ENCODE data around the gene CUL1.
"Not testable (repeated sequence)": the region's sequence is repeated elsewhere in the genome, so short reads cannot be mapped to it uniquely, and the experiment has no call there.

CUL1 gene

DNA sequence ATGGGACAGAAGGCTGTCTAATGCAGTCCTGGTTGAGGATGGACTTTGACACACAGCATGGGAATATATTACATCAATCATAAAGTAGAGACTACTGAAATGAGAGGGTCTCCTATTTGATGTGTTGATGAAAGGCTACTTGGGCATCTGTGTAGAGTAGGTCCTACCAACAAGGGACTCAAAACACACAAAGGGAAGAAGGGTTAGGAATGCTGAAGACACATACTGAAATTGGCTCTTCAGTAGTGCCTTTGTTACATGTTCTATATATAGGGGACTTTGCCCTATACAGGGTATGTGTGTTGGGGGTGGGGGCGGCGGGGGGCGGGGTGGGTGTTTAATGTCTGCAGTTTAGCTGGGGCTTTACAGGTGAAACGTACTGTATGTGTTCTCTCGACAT lies 7.7 kb downstream of the CUL1 start:
- Histone ChIP-seq H3K27me3 (ENCODE audit: low read depth, low read length) (no peaks in the 10 kb centered on the region), H3K4me1 (ENCODE audit: control insufficient read depth in 1 of 2, insufficient read depth in 2 of 2, low read length in 2 of 2) (peaks cover 11 to 60% of the 10 kb centered on the region in 2 donors), H3K27ac (ENCODE audit: low read length) (no peak overlapping the region), H3K36me3 (ENCODE audit: control insufficient read depth in 1 of 2, insufficient read depth in 2 of 2, low read length in 2 of 2) (no peaks in the 10 kb centered on the region), H3K4me3 (ENCODE audit: low read depth in 1 of 2, low read length in 2 of 2) (no peak overlapping the region), H3K9me3 (ENCODE audit: control insufficient read depth in 1 of 2, low read length in 2 of 2) (no peaks in the 10 kb centered on the region)

DNA sequence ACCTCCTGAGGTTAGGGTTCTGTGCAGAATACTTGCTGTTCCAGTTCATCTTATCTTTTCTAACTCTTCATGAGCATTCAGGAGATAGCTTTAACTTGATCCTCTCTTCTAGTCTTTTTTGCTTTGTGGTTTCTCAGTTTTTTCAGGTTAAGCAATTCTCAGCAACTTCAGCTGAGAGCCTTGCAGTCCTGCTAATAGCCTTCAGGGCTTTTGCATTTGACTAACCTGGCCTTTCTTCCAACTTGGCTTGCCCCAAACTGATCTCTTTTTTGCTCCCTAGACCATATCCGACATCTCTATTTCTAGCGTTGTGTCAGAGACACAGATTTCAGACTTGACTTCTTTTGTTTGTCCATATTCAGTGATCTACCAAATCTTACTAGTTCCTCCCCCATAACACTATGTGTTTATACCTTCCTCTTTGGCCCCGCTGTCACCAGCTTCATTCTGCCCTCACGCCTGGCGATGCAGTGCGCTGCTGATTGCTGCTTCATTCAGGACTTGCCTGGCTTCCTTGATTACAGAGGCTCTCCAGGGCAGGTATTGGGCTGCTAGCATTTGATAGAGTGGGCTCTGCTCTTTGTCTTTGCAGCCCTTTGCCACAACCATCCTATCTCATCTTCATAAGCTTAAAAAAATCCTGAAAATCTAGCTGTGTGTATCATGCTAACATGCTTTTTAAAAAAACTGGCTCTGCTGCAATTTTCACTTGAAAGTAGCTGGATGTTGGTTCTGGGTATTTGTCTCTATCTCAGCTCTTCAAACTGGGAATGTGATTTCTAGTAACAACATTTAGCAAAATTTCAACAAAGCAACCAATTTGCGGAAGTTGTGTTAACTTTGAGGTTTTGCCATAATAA lies 9.6 kb downstream of the CUL1 start:
- H3K27me3 ChIP-seq (ENCODE audit: low read depth, low read length) = no peaks in the 10 kb centered on the region
- no peak overlapping the region for H3K27ac ChIP-seq (ENCODE audit: low read length)
- H3K4me1 ChIP-seq (ENCODE audit: control insufficient read depth in 1 of 2, insufficient read depth in 2 of 2, low read length in 2 of 2) = peaks cover 6 to 62% of the 10 kb centered on the region in 2 donors
- no peaks in the 10 kb centered on the region for H3K36me3 ChIP-seq (ENCODE audit: control insufficient read depth in 1 of 2, insufficient read depth in 2 of 2, low read length in 2 of 2)
- H3K9me3 ChIP-seq (ENCODE audit: control insufficient read depth in 1 of 2, low read length in 2 of 2) = no peaks in the 10 kb centered on the region
- H3K4me3 ChIP-seq (ENCODE audit: low read depth in 1 of 2, low read length in 2 of 2) = no peak overlapping the region

DNA sequence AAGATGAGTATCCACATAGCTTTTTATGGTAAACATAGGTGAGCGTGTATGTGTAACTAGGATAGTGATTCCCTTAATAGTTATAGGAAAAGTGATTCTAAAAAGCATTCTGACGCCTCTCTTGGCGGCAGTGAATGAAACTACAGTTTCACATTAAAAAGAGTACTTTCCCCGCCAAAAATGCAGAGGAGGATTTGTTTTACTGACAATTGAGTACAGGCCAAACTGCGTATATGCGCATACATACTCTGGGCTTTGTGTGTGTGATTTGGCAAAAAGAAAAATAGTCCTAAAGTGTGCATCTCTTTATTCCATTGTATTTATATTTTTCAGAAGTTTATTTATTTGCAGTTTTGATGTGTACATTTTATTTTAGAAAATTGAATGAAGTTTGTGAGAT lies 10.3 kb downstream of the CUL1 start:
- H3K36me3 ChIP-seq (ENCODE audit: control insufficient read depth in 1 of 2, insufficient read depth in 2 of 2, low read length in 2 of 2) = no peaks in the 10 kb centered on the region
- H3K4me1 ChIP-seq (ENCODE audit: control insufficient read depth in 1 of 2, insufficient read depth in 2 of 2, low read length in 2 of 2) = peaks cover 6 to 56% of the 10 kb centered on the region in 2 donors
- no peaks in the 10 kb centered on the region for H3K9me3 ChIP-seq (ENCODE audit: control insufficient read depth in 1 of 2, low read length in 2 of 2)
- H3K27me3 ChIP-seq (ENCODE audit: low read depth, low read length) = no peaks in the 10 kb centered on the region
- no peak overlapping the region for H3K4me3 ChIP-seq (ENCODE audit: low read depth in 1 of 2, low read length in 2 of 2)
- no peak overlapping the region for H3K27ac ChIP-seq (ENCODE audit: low read length)

DNA sequence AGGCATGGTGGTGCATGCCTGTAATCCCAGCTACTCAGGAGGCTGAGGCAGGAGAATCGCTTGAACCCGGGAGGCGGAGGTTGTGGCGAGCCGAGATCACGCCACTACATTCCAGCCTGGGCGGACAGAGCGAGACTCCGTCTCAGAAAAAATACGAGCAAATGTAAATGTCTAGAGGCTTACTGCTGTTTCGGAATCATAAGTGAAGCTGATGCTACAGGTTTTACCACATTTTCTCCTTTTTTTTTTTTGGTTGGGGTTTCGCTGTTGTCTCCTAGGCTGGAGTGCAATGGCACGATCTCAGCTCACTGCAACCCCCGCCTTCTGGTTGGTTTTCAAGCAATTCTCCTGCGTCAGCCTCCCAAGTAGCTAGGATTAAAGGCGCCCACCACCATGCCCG lies 11.7 kb downstream of the CUL1 start:
- not testable (repeated sequence) for H3K36me3 ChIP-seq (ENCODE audit: control insufficient read depth in 1 of 2, insufficient read depth in 2 of 2, low read length in 2 of 2); H3K27ac ChIP-seq (ENCODE audit: low read length); H3K27me3 ChIP-seq (ENCODE audit: low read depth, low read length); H3K9me3 ChIP-seq (ENCODE audit: control insufficient read depth in 1 of 2, low read length in 2 of 2); H3K4me3 ChIP-seq (ENCODE audit: low read depth in 1 of 2, low read length in 2 of 2)
- peaks cover 0 to 48% of the 10 kb centered on the region in 2 donors for H3K4me1 ChIP-seq (ENCODE audit: control insufficient read depth in 1 of 2, insufficient read depth in 2 of 2, low read length in 2 of 2)

DNA sequence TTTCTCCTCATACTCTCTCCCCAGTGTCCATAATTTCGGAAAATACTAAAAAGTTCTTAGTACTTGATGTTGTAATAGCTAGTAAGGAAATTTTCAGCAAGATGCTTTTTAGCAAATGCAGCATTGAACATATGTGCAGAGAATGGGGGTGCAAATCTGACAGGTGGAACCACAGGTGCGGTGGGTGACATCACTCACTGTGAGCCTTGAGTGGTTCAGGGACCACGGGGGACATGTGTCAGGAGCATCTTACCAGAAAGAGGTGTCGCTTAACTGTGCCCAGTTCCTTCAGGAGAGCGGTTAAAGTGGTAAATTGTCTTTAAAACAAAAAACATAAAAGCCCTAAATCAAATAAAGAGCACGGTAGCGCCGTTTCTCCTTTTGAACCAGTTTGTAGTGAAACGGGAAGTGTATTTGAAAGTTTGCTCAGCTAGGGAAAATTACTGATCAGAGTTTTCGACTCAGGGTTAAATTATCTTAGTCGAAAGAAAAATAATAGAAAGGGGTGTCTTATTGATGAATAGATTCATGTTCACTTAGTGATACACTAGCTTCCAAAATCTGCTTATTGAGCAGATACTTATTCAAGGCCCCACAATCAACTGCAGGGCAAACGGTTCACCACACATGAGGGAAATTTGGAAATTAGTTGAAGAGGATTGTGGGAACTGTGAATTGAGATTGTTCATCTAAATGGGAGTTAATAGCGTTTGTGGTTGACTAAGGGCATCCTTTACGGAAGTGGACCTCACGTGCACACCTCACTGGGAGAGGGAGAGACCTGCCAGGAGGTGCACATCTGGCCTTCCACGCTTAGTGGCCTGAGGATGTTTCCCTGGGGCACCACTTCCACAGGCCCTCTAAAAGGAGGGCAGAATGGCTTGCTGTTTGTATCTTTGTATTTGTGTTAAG lies 12.7 kb downstream of the CUL1 start:
- Histone ChIP-seq H3K4me1 (ENCODE audit: control insufficient read depth in 1 of 2, insufficient read depth in 2 of 2, low read length in 2 of 2) (peaks cover 0 to 45% of the 10 kb centered on the region in 2 donors), H3K9me3 (ENCODE audit: control insufficient read depth in 1 of 2, low read length in 2 of 2) (no peaks in the 10 kb centered on the region), H3K27me3 (ENCODE audit: low read depth, low read length) (no peaks in the 10 kb centered on the region), H3K4me3 (ENCODE audit: low read depth in 1 of 2, low read length in 2 of 2) (no peak overlapping the region), H3K27ac (ENCODE audit: low read length) (no peak overlapping the region), H3K36me3 (ENCODE audit: control insufficient read depth in 1 of 2, insufficient read depth in 2 of 2, low read length in 2 of 2) (no peaks in the 10 kb centered on the region)

DNA sequence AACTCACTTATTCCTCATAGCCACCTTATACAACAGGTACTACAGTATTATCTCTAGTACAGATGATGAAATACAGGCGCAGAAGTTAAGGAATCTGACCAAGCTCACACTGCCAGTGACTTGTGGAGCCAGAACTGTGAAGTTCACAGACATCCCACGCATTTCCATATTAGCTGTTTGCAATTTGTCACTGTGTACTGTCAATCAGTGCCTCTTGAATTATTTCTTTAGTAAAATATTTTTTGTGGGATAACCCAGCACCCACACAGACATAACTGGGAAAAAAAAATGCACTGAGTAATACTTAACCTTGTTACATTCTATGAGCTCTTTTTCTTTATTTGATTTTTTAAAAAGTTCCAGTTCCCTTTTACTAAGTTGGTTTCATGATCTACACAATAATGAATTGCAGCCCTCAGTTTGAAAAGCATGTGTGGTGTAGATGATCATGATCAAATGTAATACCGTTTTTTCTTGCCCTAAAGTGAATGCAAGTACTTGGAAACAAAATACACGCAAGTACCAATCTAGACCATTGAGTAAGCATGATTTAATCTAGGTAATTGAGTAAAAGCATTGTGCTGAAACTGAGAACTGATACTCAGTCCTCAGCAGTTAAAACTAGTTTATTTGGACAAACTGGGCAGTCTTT lies 14.1 kb downstream of the CUL1 start:
- no peaks in the 10 kb centered on the region for H3K9me3 ChIP-seq (ENCODE audit: control insufficient read depth in 1 of 2, low read length in 2 of 2)
- no peak overlapping the region for H3K27ac ChIP-seq (ENCODE audit: low read length)
- no peaks in the 10 kb centered on the region for H3K36me3 ChIP-seq (ENCODE audit: control insufficient read depth in 1 of 2, insufficient read depth in 2 of 2, low read length in 2 of 2)
- H3K27me3 ChIP-seq (ENCODE audit: low read depth, low read length) = no peaks in the 10 kb centered on the region
- H3K4me3 ChIP-seq (ENCODE audit: low read depth in 1 of 2, low read length in 2 of 2) = no peak overlapping the region
- peaks cover 0 to 45% of the 10 kb centered on the region in 2 donors for H3K4me1 ChIP-seq (ENCODE audit: control insufficient read depth in 1 of 2, insufficient read depth in 2 of 2, low read length in 2 of 2)

DNA sequence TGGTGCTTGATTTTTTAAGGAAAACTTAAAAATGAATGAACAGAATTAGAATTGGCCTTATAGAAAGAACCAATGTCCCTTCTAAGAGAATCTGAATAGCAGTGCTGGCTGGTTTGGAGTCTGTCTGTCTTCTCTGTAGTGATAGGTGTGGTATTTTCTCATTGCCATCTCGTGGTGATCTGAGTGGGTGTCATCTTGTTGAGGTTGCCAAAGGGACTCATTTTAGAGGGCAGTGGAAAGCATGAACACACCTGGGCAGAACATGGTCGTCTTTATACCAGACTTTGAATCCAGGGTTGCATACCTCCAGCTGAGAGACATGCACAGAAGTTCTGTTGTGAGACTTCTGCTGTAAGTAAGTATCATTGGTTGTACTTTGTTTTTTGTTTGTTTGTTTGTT lies 15.8 kb downstream of the CUL1 start:
- peaks cover 0 to 39% of the 10 kb centered on the region in 2 donors for H3K4me1 ChIP-seq (ENCODE audit: control insufficient read depth in 1 of 2, insufficient read depth in 2 of 2, low read length in 2 of 2)
- no peak overlapping the region for H3K4me3 ChIP-seq (ENCODE audit: low read depth in 1 of 2, low read length in 2 of 2)
- no peak overlapping the region for H3K27ac ChIP-seq (ENCODE audit: low read length)
- no peaks in the 10 kb centered on the region for H3K36me3 ChIP-seq (ENCODE audit: control insufficient read depth in 1 of 2, insufficient read depth in 2 of 2, low read length in 2 of 2)
- H3K27me3 ChIP-seq (ENCODE audit: low read depth, low read length) = no peaks in the 10 kb centered on the region
- no peaks in the 10 kb centered on the region for H3K9me3 ChIP-seq (ENCODE audit: control insufficient read depth in 1 of 2, low read length in 2 of 2)

DNA sequence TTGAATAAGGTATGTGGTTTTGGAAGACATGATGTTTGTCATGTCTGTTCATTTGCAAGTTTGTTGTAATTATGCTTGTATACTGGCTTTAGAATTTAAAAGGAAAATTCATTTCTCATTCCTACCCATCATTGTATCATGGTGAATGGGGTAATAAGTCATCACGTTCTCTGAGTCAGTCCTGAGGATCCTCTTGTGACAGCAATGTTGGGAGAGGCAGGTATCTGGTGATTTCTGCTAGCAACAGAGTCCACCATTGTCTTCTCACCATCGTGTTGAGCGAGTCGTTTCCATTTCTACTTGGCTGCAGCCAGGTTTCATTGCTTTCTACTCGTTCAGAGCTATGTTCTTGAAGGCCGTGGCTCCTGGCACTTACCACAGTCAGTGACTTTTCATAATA lies 16.3 kb downstream of the CUL1 start:
- no peak overlapping the region for H3K4me3 ChIP-seq (ENCODE audit: low read depth in 1 of 2, low read length in 2 of 2)
- H3K27me3 ChIP-seq (ENCODE audit: low read depth, low read length) = no peaks in the 10 kb centered on the region
- peaks cover 0 to 40% of the 10 kb centered on the region in 2 donors for H3K4me1 ChIP-seq (ENCODE audit: control insufficient read depth in 1 of 2, insufficient read depth in 2 of 2, low read length in 2 of 2)
- no peak overlapping the region for H3K27ac ChIP-seq (ENCODE audit: low read length)
- no peaks in the 10 kb centered on the region for H3K36me3 ChIP-seq (ENCODE audit: control insufficient read depth in 1 of 2, insufficient read depth in 2 of 2, low read length in 2 of 2)
- no peaks in the 10 kb centered on the region for H3K9me3 ChIP-seq (ENCODE audit: control insufficient read depth in 1 of 2, low read length in 2 of 2)

DNA sequence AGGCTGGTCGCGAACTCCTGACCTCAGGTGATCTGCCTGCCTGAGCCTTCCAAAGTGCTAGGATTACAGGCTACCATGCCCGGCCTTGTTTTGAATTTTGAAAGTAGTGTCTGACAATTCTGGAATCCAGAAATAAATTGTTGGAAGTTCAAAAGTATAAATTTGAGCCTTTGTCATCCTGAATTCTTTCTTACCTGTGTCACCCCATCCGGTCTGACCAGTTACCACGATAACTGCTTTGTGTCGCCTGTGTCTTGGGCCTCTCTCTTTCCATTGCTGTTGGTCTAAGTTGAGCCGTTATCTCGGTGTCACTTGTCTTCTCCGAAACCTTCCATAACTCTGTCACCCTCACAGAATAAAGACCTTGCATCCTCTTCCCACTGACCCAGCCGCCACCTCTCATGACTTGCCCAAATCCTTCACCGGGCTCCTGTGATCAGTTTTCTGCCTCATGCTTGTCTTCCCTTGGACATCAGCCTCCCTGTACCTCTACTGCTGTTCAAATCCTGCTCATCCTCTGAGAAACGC lies 18.6 kb downstream of the CUL1 start:
- Histone ChIP-seq H3K36me3 (ENCODE audit: control insufficient read depth in 1 of 2, insufficient read depth in 2 of 2, low read length in 2 of 2) (no peaks in the 10 kb centered on the region), H3K4me3 (ENCODE audit: low read depth in 1 of 2, low read length in 2 of 2) (no peak overlapping the region), H3K4me1 (ENCODE audit: control insufficient read depth in 1 of 2, insufficient read depth in 2 of 2, low read length in 2 of 2) (peaks cover 7 to 44% of the 10 kb centered on the region in 2 donors), H3K27me3 (ENCODE audit: low read depth, low read length) (no peaks in the 10 kb centered on the region), H3K9me3 (ENCODE audit: control insufficient read depth in 1 of 2, low read length in 2 of 2) (no peaks in the 10 kb centered on the region), H3K27ac (ENCODE audit: low read length) (no peak overlapping the region)

DNA sequence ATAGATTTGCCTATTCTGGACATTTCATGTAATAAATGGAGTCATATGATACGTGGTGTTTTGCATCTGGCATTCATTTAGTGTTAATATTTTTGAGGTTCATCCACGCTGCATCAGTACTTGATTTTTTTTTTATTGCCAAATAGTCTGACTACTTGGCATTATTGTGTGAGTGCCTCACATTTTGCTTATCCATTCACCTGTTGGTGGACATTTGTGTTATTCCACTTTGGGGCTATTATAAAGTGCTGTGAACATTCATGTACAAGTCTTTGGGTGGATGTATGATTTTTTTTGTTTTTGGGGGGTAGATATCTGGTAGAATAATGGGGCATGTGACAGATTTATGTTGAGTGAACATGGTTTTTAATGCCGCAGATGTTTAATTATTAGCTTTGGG lies 19.7 kb downstream of the CUL1 start:
- Histone ChIP-seq H3K27ac (ENCODE audit: low read length) (no peak overlapping the region), H3K9me3 (ENCODE audit: control insufficient read depth in 1 of 2, low read length in 2 of 2) (no peaks in the 10 kb centered on the region), H3K36me3 (ENCODE audit: control insufficient read depth in 1 of 2, insufficient read depth in 2 of 2, low read length in 2 of 2) (no peaks in the 10 kb centered on the region), H3K4me1 (ENCODE audit: control insufficient read depth in 1 of 2, insufficient read depth in 2 of 2, low read length in 2 of 2) (peaks cover 17 to 44% of the 10 kb centered on the region in 2 donors), H3K27me3 (ENCODE audit: low read depth, low read length) (no peaks in the 10 kb centered on the region), H3K4me3 (ENCODE audit: low read depth in 1 of 2, low read length in 2 of 2) (no peak overlapping the region)

DNA sequence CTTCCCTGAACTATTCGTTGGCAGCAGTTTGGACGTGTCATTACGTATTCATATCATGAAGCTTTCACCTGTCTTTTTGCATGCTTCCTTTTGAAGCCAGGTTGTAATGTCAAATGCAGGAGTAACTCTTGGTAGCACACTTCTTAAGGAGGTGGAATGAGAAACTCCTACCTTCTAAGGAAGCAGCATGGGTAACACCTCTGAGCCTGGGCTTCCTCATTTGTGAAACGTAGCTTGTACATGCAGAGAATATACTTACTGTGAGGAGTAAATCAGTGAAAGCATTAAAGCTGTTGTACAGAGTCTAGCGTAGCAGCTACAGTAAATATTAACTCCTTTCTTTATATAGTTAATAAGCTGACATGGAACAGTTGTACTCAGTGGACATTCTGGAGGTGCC lies 21.1 kb downstream of the CUL1 start:
- H3K4me1 ChIP-seq (ENCODE audit: control insufficient read depth in 1 of 2, insufficient read depth in 2 of 2, low read length in 2 of 2) = peaks cover 17 to 49% of the 10 kb centered on the region in 2 donors
- H3K9me3 ChIP-seq (ENCODE audit: control insufficient read depth in 1 of 2, low read length in 2 of 2) = no peaks in the 10 kb centered on the region
- H3K27ac ChIP-seq (ENCODE audit: low read length) = no peak overlapping the region

More for the DNA sequence above, 21.1 kb downstream of the CUL1 start:
- no peaks in the 10 kb centered on the region for H3K36me3 ChIP-seq (ENCODE audit: control insufficient read depth in 1 of 2, insufficient read depth in 2 of 2, low read length in 2 of 2)
- H3K27me3 ChIP-seq (ENCODE audit: low read depth, low read length) = no peaks in the 10 kb centered on the region
- no peak overlapping the region for H3K4me3 ChIP-seq (ENCODE audit: low read depth in 1 of 2, low read length in 2 of 2)
